CD4-positive, alpha-beta T cell treated with Interleukin-10 for 1 hour (primary cell): ENCODE measurements around the gene PSG4.
"Not testable (repeated sequence)": the region's sequence is repeated elsewhere in the genome, so short reads cannot be mapped to it uniquely, and the experiment has no call there.

Source experiments
- DNase-seq: peaks from one replicate; pipeline ENCODE4 v3.0.0-alpha.2; 2020

PSG4 gene

DNA sequence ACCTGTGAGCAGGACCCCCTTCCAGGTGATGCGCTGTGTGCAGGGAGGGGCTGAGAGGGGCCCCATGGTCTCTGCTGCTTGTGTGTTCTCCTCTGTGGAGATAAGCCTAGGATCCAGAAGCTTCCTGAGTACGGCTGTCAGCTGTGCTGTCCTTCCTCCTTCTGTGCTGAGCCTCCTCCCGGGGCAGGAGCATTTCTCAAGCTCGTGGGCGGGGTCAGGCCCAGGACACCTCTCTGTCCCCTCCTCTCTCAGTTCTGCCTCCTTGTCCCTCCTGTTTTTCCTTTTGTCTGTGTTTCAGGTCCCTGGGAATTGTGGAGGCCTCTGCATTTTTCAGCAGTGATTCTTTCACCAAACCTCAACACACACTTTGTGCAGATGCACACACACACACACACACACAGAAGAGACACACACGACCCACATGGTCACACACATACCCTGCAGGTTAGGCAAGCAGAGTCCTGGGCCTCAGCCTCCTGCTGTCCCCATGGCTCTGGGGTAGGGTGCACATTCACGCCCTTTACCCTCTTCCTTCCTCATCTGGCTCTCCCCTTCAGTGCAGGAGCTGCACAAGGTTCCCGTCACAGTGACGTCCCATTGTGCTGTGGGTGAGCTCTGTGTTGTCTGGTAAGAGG is at the start of gene PSG4:
PSG4 (minus strand) TSS at position 168 of the 635 bp plus-strand sequence; CDS start at position 66, 102 bp downstream.
- not testable (repeated sequence) for DNase-seq

DNA sequence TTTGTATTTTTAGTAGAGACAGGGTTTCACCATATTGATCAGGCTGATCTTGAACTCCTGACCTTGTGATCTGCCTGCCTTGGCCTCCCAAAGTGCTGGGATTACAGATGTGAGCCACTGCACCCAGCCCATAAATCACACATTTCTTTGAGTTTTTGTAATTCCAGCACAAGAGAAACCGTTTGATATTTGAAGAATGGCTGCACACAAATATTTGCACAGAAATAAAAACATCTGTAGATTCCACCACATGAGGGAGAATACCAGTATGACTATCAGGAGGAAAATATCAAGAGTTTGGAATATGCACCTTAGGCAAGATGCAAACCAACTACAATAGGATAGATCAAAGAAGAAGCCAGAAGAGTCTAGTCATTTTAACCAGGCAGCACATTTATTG is 46.0 kb upstream of the PSG4 start:
- not testable (repeated sequence) for DNase-seq

DNA sequence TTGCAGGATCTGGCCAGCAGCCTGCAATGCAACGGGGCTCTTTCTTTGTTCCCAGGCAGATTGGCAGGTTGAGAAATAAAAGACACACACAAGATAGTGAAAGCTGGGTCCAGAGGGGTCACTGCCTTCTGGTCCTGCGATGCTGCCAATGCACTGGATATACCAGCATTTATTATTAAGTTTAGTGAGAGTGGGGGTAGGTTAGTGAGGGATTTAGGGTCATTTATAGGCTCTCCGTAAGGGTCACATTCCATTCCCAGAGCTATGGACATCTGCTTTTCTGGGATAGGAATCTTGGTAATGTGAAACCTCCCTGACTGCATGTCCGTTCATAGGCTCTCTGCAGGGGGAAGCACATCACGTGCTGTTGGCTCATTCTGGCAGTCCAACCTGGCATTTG is 44.9 kb upstream of the PSG4 start:
- not testable (repeated sequence) for DNase-seq

DNA sequence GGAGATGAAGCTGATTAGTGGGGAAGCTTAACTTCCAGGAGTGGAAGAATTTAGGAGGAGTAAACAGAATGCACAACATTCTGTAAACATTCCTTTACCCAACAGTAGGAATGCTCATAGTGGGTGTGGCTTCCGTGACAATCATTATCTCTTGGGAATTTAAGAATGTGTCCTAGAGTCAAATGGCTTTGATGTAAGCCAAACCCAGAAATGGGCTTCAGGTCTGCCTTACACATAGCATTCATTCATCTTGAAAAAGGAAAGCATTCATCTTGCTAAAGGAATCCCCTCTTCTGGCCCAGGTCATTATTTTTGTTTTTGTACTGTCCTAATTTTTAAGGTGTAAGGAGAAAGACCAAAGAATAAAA is 43.2 kb upstream of the PSG4 start:
- not testable (repeated sequence) for DNase-seq

DNA sequence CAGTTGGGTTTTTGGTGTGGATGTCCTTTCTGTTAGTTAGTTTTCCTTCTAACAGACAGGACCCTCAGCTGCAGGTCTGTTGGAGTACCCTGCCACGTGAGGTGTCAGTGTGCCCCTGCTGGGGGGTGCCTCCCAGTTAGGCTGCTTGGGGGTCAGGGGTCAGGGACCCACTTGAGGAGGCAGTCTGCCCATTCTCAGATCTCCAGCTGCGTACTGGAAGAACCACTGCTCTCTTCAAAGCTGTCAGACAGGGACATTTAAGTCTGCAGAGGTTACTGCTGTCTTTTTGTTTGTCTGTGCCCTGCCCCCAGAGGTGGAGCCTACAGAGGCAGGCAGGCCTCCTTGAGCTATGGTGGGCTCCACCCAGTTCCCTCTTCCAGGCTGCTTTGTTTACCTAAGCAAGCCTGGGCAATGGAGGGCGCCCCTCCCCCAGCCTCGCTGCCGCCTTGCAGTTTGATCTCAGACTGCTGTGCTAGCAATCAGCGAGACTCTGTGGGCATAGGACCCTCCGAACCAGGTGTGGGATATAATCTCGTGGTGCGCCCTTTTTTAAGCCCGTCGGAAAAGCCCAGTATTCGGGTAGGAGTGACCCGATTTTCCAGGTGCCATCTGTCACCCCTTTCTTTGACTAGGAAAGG is 41.9 kb upstream of the PSG4 start:
- DNase-seq, result not testable (repeated sequence)

DNA sequence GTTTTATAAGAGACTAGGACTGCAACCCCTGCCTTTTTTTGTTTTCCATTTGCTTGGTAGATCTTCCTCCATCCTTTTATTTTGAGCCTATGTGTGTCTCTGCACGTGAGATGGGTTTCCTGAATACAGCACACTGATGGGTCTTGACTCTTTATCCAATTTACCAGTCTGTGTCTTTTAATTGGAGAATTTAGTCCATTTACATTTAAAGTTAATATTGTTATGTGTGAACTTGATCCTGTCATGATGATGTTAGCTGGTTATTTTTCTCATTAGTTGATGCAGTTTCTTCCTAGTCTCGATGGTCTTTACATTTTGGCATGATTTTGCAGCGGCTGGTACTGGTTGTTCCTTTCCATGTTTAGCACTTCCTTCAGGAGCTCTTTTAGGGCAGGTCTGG is 40.4 kb upstream of the PSG4 start:
- not testable (repeated sequence) for DNase-seq

DNA sequence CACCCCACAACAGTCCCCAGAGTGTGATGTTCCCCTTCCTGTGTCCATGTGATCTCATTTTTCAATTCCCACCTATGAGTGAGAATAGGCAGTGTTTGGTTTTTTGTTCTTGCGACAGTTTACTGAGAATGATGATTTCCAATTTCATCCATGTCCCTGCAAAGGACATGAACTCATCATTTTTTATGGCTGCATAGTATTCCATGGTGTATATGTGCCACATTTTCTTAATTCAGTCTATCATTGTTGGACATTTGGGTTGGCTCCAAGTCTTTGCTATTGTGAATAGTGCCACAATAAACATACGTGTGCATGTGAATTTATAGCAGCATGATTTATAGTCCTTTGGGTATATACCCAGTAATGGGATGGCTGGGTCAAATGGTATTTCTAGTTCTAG is 36.8 kb upstream of the PSG4 start:
- DNase-seq, result not testable (repeated sequence)

DNA sequence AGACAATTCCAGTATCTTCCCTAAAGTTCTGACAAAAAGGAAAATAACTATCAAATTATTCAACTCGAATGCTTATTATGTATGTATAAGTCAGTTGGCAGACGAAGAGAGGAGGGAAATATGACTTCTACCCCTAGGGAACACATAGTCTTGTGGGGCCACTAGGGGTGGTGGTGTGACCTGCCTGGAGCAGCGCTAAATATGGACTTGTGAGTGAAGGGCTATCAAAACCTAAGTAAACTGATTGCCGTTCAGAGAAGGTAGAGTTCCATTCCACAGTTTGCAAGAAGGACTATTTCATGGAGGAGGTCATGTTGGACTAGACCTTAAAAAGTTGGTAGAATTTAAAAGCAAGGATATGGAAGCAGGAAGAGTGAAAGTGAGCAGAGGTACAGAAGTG is 32.8 kb upstream of the PSG4 start:
- not testable (repeated sequence) for DNase-seq

DNA sequence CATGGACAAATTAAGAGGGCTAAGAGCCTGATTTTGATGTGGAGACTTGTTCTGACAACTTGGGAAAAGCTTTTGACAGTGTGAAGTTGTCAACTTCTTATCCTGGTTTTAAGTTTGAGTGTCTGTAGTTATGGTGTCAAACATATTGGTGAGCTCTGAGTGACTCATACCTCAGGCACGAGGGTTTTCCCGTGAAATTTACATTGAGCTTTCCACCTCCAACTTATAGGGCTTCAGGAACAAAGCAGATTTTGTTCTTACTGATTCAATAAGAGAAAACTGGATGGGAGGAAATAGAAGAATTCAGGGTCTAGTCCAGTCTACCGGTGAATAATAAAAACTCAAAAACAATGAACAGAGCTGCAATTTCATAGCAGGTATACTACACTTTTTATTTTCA is 30.2 kb upstream of the PSG4 start:
- not testable (repeated sequence) for DNase-seq

DNA sequence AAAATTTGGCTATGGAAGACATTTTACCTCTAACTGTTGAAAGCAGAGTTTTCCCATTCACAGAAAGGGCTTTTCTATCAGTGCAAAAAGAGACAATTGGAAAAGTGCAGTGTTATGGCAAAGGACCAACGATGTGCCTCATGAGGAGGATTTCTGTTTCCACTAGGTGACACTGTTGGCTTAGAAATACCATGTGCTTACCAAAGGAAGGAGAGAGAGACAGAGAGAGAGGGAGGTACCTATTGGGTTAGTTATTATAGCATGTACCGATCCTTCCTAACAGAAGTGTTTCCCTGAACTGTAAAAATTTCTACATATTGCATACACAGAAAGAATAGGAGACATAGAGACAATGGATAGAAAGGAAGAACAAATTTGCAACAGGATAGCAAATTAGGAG is 23.9 kb upstream of the PSG4 start:
- no peak for DNase-seq

DNA sequence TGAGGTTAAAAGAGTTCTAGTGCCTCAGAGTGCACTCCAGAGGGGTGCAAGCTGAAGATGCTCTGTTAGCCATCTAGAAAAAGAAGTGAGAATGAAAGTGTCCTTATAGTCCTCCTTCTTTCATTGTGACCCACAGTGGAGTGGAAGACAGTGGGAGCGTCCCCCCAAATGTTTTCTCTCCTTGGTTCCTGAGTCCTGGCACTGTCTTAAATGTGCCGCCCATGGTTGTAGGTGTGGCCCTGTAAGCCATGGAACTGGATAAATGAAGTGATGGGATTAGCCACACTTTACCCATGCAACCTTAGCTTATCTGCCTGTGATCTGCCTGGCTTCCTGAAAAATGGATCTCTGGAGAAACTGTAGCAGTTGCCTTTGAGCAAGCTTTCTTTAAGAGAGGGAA is 23.3 kb upstream of the PSG4 start:
- not testable (repeated sequence) for DNase-seq

DNA sequence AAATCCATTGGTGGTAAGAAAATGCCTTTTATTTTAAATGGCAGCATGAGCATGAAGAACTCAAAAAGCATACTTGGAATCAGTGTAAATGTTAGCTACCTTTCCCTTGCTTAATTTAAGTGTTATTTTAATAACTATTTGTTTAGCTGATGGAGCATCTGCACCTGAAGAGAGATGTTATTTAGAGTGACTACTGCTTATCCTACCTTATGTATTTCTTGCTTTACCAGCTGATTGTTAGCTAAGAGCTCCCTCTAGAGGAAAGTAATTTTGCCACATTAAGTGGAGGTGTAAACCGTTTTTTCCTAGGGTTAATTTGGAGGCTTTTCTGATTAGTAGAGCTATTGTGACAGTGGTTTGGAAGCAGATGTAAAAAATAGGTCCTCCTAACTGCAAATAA is 21.5 kb upstream of the PSG4 start:
- not testable (repeated sequence) for DNase-seq

DNA sequence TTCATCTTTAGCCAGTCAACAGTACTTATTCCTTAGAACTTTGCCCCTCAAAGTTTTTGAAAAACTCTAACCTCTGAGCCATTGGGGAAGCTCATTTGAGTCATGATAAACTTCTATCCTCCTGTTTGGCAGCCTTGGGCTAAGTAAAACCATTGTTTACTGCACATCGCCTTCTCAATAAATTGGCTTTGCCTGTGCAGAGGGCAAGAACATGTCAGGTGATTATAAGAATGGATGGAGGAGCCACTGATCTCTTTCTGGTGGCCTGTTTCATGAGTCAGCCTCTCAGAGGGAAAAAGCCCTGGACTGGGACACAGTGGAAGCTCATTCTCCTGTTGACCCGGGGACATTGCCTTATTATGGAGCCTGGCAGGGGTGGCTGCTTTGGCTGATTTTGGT is 19.4 kb upstream of the PSG4 start:
- no peak for DNase-seq

DNA sequence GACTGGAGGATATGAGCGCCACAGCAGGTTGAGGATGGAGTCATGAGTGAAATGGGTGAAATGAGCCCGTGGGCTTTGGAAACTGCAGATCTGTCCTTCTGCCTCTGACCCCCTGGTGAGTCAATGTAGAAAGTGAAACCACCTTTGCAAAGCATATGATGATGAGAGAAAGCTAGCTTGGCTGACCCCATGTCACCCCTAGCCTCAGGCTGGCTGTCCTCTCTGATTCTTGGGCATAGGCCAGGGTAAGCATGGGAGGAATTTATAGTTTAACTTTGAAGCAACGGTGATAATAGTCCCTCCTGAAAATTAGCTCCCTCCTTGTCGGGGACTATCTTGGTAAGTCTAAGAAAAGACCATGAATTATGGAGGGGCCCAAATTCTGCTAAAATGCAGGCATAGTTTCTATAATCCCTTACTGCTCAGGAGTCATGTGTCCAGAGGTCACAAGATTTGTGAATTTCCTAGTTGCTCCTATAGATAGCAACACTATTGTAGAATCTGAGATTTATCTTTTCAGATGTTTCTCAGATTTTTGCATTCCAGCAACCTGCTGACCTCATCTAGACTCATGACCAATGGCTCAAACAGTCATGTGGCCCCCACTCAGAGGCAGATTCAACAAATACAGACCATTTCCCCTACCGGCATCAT is 18.9 kb upstream of the PSG4 start:
- not testable (repeated sequence) for DNase-seq

DNA sequence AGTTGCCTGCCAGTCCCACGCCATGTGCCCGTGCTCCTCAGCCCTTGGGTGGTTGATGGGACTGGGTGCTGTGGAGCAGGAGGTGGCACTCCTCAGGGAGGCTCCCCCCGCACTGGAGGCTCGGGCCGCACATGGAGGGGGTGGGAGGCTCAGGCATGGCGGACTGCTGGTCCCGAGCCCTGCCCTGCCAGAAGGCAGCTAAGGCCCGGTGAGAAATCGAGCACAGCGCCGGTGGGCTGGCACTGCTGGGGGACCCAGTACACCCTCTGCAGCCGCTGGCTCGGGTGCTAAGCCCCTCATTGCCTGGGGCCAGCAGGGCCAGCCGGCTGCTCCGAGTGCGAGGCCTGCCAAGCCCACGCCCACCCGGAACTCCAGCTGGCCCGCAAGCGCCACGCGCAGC is 16.5 kb upstream of the PSG4 start:
- DNase-seq, result not testable (repeated sequence)

DNA sequence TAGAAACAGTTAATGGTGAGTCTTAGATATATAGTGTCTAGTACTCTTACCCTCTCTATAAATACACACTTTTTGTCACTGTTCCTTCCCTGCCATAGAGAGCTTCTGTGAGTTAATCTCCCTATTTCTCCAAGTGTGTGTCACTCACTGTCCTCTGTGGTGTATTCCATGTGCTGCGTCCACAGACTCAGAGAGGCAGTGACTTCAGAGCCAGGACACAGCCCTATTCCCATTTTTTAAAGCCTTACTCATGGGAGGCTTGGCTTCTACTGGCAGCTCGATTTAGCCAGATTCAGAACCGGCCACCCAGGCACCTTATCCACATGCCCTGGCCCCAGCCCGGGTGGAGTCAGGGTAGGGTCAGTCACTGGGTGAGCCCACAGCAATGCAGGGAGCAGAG is 13.7 kb upstream of the PSG4 start:
- DNase-seq, result not testable (repeated sequence)

DNA sequence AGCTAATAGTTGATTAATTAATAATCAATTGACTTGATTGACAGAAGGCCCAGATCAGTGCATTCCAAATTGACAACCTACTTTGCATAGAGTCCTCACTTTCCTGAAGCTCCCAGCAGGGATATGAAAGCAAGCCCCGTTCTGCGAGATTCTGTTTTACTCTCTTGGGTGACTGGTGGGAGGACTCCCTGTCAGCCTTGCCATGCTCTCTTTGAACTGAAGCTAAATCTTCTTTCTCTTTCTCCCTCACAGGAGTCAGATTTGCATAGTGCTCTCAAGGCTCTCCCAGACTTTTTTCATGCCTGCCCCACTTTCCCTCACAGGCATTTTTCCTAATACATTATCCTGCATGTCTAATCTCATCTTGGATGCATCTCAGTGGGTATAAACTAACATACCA is 10.4 kb upstream of the PSG4 start:
- not testable (repeated sequence) for DNase-seq

DNA sequence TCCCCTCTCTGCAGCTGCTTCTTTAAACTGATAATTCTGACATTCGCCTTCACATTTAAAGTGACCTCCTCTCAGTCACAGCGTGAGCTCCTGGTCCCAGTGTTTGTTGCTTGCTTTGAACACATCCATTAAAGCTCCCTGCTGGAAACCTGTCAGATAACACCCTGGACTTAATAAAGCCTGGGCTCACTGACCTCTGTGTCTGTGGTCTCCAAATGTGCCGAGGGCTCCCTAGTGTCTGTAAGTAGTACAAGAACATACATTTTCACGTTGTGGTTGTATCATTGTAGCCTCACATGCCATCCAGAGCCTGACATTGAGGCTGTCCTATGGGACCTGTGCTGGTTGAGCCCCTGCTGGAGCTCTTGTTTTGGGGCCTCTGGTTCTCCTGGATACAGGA is 2.6 kb upstream of the PSG4 start:
- no peak for DNase-seq

DNA sequence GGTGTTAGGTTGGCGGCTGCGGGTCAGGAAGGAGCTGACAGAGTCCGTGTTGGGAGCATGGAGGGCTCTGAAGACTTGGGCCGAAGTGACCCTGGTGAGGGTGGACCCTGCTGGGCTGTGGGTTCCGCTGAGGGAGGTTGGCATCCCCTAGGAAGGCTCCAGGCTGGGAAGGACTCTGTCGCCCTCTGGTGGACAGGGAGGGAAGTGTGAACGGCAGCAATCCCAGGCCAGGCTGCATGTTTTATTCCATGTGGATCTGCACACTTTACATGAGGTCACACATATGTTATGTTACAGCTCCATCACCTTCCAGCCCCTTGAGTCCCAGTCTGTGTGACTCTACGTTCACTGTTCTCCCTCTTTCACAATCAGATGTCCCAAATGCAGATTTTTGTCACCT is 1.7 kb upstream of the PSG4 start:
- DNase-seq, result not testable (repeated sequence)

DNA sequence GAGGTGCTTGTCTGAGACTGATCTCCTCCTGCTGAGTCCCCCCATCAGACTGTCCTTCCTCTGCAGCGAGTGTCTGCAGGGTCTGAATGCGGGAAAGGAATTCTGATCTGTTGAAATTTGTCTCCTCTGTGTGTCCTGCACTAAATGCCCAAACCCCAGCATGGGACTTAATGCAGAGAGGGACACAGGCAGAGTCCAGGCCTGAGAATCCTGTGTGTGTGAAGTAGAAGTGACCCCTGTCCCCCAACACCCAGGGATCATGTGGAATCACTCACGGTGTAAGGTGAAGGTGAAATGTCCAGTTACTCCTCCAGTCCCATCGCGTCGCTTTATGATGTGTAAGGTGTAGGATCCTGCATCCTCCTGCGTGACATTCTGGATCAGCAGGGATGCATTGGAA is 1.8 kb downstream of the PSG4 start:
- not testable (repeated sequence) for DNase-seq

DNA sequence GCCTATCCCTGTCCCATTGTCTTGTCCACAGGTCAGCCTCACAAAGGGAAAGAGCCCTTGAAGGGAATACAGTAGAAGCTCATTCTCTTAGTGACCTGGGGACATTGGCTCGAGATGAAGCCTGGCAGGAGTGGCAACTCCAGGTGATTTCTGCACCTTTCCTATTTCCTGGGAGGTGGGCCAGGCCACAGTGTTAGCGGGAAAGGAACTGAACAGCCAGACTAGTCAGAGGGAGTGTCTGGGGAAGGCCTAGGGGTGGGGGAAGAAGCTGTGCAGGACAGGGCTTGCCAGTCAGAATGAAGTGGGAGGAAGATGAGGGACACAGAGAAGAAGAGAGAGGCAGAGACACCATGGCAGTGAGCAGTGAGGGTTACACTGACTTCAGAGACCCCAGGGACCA is 3.5 kb downstream of the PSG4 start:
- not testable (repeated sequence) for DNase-seq

DNA sequence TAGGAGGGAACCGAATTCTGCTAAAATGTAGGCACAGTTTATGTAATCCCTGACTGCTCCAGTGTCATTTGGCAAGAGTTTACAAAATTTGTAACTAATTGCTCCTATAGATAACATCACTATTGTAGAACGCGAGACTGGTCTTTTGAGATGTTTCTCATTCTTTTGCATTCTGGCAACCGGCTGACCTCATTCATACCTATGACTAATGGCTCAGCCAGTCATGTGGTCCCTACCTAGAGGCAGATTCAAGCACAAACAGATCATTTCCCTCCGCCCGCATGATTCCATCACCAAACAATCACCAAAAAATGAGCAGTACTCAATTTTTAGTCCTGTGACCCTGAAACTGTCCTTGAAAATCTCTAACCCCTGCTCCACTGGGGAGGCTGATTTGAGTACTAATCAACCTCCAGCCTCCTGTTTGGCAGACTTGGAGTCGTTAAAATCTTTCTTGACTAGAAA is 4.1 kb downstream of the PSG4 start:
- not testable (repeated sequence) for DNase-seq

DNA sequence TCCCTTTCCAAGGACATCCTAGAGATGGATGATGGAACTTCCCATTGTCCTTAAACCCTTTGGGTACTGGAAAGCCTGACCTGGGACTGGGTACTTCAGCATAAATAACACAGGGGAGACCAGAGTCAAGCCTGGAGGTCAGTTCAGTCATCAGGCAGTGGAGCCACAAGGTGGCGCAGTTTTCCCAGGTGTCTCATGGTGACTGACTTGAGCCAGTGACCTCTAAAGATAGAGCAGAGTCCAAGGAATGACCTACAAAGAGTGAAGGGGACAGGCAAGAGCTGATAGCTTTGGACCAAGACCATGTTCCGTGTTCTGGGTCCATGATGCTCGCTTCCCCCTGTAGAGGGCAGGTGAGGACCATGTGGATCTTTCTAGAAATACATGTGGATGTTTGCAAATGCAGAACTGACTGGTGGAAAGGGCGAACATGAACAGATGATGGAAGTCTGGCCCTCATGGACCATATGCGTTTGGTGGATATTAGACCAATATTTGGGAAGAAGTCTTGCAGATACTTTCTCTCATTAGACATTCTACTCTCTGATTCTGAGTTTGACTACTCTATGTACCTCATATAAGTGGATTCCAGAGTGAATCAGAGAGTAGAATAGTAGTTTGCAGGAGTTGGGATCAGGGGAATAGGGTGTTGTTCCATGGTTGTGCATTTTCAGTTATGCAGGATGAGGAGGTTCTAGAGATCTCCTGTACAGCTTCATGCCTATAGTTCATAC is 6.6 kb downstream of the PSG4 start:
- not testable (repeated sequence) for DNase-seq
